Measurements from ENCODE around the gene CCT5. TPM values are rescaled to one million over a fixed set of nuclear protein-coding genes. Genes with fewer than 3 reads are reported as not detected.

CCT5 gene
- 271 TPM for polyA plus RNA-seq (ENCODE audit: insufficient read length)
- long read RNA-seq, donor 1, transcript CCT5-212 (2 exons, 568 nt) = minor isoform, 25 of 246 reads
- long read RNA-seq, donor 1, transcript CCT5-201 (11 exons, 3,675 nt) = major isoform, 51 of 246 reads
- long read RNA-seq, donor 1, partial matches to known transcripts = 166 of 246 reads
- long read RNA-seq, donor 1, other reads (novel, unspliced or antisense) = 0 of 246 reads
- long read RNA-seq, donor 2, transcript CCT5-212 (2 exons, 568 nt) = minor isoform, 26 of 181 reads
- long read RNA-seq, donor 2, transcript CCT5-201 (11 exons, 3,675 nt) = major isoform, 58 of 181 reads
- long read RNA-seq, donor 2, partial matches to known transcripts = 93 of 181 reads
- long read RNA-seq, donor 2, other reads (novel, unspliced or antisense) = 0 of 181 reads
- long read RNA-seq, donor 3, transcript CCT5-201 (11 exons, 3,675 nt) = major isoform, 37 of 136 reads
- long read RNA-seq, donor 3, transcript CCT5-212 (2 exons, 568 nt) = minor isoform, 17 of 136 reads
- long read RNA-seq, donor 3, partial matches to known transcripts = 78 of 136 reads
- long read RNA-seq, donor 3, other reads (novel, unspliced or antisense) = 0 of 136 reads
- long read RNA-seq, donor 4, partial matches to known transcripts = 0 of 7 reads
- long read RNA-seq, donor 4, other reads (novel, unspliced or antisense) = 0 of 7 reads
- long read RNA-seq, donor 5, transcript CCT5-212 (2 exons, 568 nt) = minor isoform, 9 of 341 reads
- long read RNA-seq, donor 5, transcript CCT5-201 (11 exons, 3,675 nt) = major isoform, 163 of 341 reads
- long read RNA-seq, donor 5, partial matches to known transcripts = 161 of 341 reads
- long read RNA-seq, donor 5, other reads (novel, unspliced or antisense) = 0 of 341 reads
- long read RNA-seq, donor 6, transcript CCT5-212 (2 exons, 568 nt) = minor isoform, 34 of 251 reads
- long read RNA-seq, donor 6, transcript CCT5-201 (11 exons, 3,675 nt) = major isoform, 59 of 251 reads
- long read RNA-seq, donor 6, partial matches to known transcripts = 131 of 251 reads
- long read RNA-seq, donor 6, other reads (novel, unspliced or antisense) = 22 of 251 reads
- long read RNA-seq, donor 7, transcript CCT5-201 (11 exons, 3,675 nt) = major isoform, 85 of 256 reads
- long read RNA-seq, donor 7, transcript CCT5-206 (3 exons, 555 nt) = minor isoform, 5 of 256 reads
- long read RNA-seq, donor 7, transcript CCT5-212 (2 exons, 568 nt) = minor isoform, 34 of 256 reads
- long read RNA-seq, donor 7, partial matches to known transcripts = 128 of 256 reads
- long read RNA-seq, donor 7, other reads (novel, unspliced or antisense) = 0 of 256 reads
- long read RNA-seq, donor 8, transcript CCT5-201 (11 exons, 3,675 nt) = major isoform, 22 of 37 reads
- long read RNA-seq, donor 8, partial matches to known transcripts = 13 of 37 reads
- long read RNA-seq, donor 8, other reads (novel, unspliced or antisense) = 0 of 37 reads

GRCh38 chr5:10249948-10250805 lies at the start of gene CCT5:
Gene CCT5, plus strand, starts transcription at chr5:10250280. Its CDS starts 61 bp downstream, at chr5:10250341.
- DNase-seq = peak; percentile 97

DNA sequence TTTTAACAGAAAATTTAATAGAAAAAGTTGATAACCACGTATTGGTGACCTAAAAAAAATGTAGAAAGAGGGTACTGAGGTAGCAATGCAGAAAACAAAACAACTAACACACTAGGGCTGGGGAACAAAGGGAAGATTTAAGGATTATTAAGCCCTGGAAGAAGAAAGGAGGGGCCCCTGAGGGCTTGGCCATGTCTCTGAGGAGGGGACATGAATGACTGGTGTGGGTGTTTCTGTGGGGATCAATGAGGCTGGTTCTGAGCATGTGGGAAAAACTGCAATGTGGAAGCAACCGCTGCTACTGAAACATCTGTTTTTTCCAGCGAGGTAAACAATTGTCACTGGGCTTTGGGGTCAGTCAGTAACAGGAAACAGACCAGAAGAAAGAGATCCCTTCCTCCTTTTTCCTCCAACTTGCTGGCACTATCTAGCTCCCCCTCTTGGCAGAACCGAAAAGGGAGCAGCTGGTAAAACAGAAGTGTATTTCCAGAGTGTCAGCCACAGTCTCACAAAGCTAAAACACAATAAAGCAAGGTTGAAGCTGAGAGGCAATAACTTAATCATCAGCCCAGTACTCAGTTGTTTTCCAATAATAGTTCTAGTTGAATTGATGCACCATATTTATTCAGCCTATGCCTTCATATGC lies 48.7 kb upstream of the CCT5 start:
- DNase-seq = no peak

GRCh38 chr5:10202089-10202910 lies 47.8 kb upstream of the CCT5 start:
- DNase-seq = no peak

DNA sequence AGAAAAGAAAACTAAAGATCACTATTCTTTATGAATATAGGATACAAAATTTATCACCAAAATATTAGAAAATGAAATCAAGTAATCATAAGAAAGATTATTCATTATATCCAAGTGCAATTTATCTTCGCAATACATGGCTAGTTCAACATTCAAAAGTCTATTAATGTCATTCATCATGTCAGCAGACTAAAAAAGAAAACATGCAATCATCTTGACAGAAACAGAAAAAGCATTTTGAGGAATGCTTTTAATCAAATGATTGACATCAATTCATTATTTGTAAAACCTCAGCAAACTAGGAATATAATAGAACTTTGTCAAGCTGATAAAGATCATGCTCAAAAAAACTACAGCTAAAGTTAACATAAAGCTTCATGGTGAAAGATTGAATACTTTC lies 41.1 kb upstream of the CCT5 start:
- DNase-seq = no peak

DNA sequence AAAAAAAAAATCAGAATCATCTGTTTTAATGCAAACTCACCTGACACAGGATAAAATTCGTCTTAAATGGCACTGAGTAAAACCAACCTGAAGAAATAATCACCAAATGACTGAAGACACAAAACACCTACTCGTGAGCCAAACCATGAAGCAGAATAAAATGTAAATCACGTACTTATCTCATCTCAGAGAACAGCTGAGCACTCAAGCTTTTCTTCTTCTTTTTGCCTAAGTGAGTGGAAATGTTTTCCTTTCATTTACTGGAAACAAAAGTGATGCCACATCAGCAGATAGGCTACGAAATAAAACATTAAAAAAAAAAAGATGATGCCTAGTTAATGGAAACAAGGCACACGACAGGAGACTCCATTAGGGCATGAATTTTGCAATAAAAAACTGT lies 36.8 kb upstream of the CCT5 start:
- DNase-seq = no peak

GRCh38 chr5:10214041-10214440 lies 36.0 kb upstream of the CCT5 start:
- no peak for DNase-seq

GRCh38 chr5:10215366-10215765 lies 34.7 kb upstream of the CCT5 start:
- no peak for DNase-seq

DNA sequence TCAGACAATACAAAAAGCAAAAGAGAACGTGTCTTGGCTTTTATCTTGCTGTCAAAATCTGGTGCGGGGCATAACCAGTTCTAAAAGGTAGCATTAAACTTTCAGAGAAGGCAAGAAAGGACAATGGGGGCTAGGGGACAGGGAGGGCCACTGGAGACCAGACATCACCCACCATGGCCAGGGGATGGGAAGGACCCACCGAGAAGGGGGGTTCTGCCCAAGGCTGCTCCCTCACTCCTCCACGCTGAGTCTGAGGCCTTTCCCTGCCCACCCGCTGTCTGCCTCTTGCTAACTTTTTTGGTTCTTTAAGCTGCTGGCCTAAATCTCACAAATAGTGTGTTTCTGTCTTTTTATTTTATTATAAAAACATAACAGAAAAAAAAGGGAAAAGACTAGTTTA lies 34.0 kb upstream of the CCT5 start:
- DNase-seq = no peak

- DNase-seq = no peak
These were observed 31.4 kb upstream of the CCT5 start for GRCh38 chr5:10218658-10219057.

DNA sequence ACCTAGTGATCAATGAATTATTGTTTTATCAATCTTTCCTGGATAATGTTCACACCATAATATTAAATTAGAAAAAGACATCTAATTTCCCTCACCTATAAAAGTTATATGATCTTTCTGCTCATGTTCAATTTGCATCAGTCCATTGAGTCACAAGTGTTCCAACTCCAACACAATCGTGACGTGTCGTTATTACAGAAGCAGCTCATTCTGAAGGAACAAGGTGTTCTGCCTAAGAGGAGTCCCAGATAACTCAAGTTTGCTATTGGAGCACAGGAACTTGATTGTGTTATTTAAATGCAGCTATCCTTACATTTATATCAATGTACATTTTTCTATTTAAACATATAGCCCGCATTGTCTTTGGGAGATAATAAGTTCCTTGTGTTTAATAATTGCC lies 31.0 kb upstream of the CCT5 start:
- no peak for DNase-seq

DNA sequence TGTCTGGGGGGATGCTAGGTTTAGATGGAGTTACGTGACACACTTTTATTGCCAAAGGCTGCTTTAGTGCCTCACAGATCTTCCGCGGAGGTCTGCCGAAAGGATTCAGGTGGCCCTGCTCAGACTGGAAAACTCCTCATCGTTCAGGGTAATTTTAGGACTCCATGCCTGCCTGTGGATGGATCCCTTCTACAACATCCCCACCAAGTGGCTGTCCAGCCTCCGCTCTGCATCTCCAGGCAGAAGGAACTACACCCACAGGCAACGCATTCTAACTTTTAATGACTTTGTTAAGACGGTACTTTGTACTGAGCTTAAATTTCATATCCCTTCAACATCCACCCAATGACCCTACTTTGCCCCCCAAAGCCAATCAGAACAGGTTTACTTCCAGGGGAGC lies 29.8 kb upstream of the CCT5 start:
- DNase-seq = peak; percentile 17

GRCh38 chr5:10222326-10222725 lies 27.8 kb upstream of the CCT5 start:
- no peak for DNase-seq

- no peak for DNase-seq
These were observed 22.7 kb upstream of the CCT5 start for GRCh38 chr5:10227379-10227778.

GRCh38 chr5:10228288-10228687 lies 21.8 kb upstream of the CCT5 start:
- no peak for DNase-seq

GRCh38 chr5:10229306-10230048 lies 20.6 kb upstream of the CCT5 start:
- no peak for DNase-seq

DNA sequence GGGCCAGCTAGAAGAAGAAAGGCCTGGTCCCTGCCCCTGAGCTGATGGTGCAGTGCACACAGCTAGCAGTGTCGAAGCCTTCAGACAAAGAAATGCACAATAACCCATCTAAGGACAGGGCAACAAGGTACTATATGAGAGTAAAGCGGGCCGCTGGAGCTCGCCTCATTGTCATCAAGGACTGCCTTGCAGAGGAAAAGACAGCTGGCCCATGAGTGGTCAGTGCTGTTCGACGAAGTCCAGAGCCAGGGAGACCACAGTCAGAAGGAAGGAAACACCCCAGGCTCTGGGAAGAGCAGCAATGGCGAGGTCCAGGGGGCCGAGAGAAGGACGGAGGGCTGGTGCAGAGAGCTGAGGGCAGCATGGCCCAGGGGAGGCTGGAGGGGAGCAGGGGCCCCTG lies 17.7 kb upstream of the CCT5 start:
- no peak for DNase-seq

GRCh38 chr5:10233011-10233410 lies 17.1 kb upstream of the CCT5 start:
- no peak for DNase-seq

DNA sequence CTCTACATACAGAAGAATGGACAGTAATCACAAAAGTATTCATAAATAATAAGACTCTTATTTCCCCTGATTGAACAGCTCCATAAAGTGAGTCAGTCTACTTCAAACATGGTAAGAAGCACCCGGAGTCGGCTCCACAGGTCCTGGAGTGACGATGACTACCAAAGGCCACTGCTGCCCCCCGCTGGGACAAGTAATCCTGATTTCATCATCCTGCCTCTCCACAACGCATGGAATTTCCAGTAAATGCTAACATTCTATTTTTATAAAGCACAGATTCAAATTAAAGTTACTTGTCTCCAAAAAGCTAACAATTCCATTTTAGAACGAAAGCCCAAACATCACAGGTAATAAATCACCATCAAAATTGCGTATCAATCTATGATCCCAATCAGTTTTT lies 16.6 kb upstream of the CCT5 start:
- peak; percentile 28 for DNase-seq

- no peak for DNase-seq
These were observed 14.7 kb upstream of the CCT5 start for GRCh38 chr5:10235350-10235749.
